Stimulated activated CD8-positive, alpha-beta memory T cell treated with anti-CD3 and anti-CD28 coated beads, Interleukin-7, amount 100 ng/mL, for 24 hours (primary cell): ENCODE measurements around the gene OR2B2.
"Not testable (repeated sequence)": the region's sequence is repeated elsewhere in the genome, so short reads cannot be mapped to it uniquely, and the experiment has no call there.

Experiments used
- DNase-seq: peaks from one replicate; pipeline ENCODE4 v3.0.0-alpha.2; 2020; ENCODE audit warnings: low read depth

Gene OR2B2

DNA sequence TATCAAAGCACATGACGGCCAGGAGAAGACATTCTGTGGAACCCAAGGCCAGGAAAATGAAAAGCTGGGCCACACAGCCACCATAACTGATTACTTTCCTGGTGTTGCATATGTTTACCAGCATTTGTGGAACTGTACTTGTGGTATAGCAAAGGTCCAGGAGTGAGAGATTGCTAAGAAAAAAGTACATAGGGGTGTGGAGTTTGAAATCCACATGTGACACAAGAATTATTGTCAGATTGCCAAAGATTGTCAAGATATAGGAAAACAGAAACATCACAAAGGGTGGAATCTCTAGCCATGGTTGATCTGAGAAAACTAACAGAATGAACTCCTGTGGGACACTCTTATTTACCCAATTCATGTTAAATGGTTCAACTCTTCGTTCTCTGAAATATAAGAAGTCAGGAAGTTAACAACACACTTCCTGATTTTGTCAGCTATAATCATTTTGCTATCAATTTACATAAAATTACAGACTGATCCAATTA lies at the start of gene OR2B2:
OR2B2 (minus strand) TSS at position 441 of the 491 bp plus-strand sequence; CDS start at position 364, 77 bp downstream.
- DNase-seq = no peak

DNA sequence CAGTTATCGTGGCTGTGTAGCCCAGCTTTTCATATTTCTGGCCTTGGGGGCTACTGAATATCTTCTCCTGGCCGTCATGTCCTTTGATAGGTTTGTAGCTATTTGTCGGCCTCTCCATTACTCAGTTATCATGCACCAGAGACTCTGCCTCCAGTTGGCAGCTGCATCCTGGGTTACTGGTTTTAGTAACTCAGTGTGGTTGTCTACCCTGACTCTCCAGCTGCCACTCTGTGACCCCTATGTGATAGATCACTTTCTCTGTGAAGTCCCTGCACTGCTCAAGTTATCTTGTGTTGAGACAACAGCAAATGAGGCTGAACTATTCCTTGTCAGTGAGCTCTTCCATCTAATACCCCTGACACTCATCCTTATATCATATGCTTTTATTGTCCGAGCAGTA lies 45.3 kb upstream of the OR2B2 start:
- DNase-seq = no peak

DNA sequence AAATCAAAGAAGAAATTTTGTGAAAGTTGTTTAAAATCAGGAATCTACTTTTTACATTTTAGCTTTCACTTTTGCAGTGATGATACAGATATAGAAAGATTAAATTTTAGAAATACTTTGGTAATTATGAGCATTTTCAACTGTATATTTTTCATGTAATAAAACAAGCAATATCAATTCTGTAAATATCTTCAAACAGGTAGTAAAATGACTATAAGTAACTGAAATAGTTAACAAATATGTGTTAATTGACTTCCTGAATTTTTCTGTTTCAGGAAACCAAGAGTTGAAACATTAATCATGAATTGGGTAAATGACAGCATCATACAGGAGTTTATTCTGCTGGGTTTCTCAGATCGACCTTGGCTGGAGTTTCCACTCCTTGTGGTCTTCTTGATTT lies 44.7 kb upstream of the OR2B2 start, which contains the start of gene OR2B6:
OR2B6 (plus strand) TSS at position 301 of the 400 bp plus-strand sequence; CDS start at position 301, 0 bp downstream.
- no peak for DNase-seq

DNA sequence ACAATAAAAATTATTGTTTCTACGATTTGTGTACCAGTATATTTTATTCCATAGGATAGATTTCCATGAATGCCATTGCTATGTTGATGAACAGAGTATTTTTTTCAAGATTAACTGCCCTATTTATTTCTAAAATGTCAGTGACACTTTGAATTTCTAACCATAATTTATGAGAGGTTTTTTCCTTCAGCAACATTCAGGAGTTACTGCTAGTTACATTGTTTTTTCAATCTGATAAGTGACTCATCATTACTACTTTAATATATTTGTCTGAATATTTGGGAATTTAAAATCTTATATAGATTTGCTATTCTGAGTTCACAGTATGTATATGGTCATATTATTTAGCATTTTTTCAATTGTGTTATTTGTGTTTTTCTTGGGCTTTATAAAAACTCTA lies 38.8 kb upstream of the OR2B2 start:
- no peak for DNase-seq

DNA sequence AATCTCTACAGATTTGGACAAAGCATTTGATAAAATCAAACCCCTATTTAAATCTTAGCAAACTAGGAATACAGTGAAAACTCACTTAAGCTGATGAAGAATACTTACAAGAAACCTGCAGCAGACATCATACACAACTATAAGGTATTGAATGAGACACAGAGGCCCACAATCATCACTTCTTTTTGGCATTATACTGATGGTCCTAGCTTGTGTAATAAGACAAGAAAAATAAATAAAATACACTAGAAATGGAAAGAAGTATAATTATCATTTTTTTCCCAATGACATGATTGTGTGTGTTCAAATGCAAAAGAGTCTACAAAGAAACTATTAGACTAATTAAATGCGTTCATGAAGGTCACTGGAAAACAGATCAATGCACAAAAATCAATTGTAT lies 36.0 kb upstream of the OR2B2 start:
- DNase-seq = no peak

DNA sequence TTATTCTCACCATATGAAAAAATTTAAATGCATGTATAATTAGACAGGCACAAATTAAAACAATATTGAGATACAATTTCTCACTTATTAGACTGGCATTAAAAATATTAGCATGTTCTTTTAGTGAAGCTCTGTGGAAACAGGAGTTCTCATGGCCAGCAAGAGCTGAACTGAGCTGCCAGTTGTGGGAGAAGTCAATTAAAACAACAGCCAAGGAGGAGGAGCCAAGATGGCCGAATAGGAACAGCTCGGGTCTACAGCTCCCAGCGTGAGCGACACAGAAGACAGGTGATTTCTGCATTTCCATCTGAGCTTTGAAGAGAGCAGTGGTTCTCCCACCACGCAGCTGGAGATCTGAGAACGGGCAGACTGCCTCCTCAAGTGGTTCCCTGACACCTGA lies 30.9 kb upstream of the OR2B2 start:
- not testable (repeated sequence) for DNase-seq

DNA sequence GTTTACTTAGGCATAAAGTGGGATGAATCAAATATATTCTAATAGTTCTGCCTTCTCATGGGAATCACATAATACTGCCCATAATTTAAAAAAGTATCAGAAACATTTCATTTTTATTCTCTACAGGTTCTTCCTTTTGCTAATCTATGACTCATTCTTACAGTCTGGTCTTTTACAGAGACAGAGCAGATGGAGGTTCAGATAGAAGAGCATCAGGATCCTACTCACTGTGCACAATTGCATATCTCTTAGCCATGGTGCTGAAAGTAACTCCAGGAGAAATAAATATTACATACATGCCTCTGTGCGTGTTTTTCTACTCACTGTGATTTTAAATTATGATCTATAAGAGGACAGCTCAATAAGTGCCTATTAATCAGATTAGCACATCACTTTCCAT lies 28.6 kb upstream of the OR2B2 start:
- no peak for DNase-seq

DNA sequence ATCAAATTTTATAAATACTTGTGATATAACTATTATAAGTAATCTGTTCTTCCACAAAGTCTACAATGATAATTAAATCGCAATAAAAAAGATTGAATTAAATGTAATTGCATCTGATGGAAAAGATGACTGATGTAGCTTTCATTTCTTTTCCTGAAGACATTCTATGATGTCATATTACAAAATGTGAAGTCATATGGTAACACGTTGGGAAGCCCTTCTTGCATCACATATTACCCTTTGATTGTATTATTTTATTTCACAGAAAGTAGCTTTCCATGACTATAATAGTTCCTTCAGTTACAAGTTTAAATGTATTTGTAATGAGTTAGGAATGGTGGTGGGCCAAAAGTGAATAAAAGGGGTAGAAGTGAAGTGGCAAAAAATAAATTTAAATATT lies 19.0 kb upstream of the OR2B2 start:
- no peak for DNase-seq

DNA sequence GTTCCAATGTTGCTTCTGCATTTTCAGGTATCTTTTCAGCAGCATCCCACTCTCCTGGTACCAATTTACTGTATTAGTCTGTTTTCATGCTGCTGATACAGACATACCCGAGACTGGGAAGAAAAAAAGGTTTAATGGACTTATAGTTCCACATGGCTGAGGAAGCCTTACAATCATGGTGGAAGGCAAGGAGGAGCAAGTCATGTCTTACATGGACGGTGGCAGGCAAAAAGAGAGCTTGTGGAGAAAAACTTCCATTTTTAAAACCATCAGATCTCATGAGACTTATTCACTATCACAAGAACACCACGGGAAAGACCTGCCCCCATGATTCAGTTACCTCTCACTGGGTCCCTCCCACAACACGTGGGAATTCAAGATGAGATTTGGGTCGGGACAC lies 17.7 kb upstream of the OR2B2 start:
- not testable (repeated sequence) for DNase-seq

DNA sequence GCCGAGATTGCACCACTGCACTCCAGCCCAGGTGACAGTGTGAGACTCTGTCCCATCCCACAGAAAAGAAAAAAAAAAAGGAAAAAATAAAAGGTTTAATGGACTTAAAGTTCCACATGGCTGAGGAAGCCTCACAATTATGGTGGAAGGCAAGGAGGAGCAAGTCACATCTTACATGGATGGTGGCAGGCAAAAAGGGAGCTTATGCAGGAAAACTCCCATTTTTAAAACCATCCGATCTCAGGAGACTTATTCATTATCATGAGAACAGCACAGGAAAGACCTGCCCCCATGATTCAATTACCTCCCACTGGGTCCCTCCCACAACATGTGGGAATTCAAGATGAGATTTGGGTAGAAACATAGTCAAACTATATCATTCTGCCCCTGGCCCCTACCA lies 15.8 kb upstream of the OR2B2 start:
- DNase-seq = not testable (repeated sequence)

DNA sequence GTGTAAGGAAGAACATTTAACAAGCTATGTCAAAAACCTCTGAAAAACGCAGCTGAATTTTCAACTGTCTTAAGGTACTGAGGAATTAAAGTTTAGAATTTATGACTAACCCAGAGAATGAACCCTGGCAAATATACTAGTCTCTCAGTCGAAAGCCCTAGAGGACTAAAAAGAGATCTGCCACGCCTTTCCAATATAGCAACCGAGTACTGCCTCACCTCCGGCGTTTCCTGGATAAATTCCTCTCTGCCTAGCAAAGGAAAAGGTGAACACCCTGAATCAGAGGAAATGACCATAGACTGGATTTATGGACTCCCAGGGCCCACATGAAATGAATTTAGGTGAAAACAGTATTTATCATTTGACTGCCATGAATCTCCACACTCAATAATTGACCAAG lies 12.0 kb upstream of the OR2B2 start:
- DNase-seq = no peak

DNA sequence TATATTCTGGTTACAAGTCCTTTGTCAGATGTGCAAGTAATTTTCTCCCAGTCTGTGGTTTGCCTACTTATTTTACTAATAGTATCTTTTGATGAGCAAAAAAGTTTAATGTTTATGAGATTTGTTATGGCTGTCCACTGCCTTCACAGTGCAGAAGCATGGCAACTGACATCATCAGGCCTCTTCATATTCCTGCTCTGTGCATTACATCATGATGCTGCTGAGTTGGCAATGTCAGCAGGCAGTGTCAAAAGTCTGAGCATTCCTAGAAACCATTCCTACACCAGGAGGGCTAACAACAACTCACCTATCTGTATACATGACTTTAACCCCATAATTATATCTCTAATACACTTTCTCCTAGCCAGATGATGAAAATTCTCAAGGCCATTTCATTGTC lies 10.8 kb upstream of the OR2B2 start:
- DNase-seq = no peak

DNA sequence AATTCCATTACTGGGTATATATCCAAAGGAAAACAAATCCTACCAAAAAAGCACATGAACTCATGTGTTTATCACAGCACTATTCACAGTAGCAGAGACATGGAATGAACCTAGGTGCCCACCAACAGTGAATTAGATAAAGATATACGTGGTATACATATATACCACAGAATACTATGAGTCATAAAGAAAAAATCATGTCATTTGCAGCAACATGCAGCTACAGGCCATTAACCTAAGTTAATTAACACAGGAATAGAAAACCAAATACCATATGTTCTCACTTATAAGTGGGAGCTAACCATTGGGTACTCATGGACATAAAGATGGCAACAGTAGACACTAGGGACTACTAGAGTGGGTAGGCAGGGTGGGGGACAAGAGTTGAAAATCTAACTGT lies 4.2 kb downstream of the OR2B2 start:
- DNase-seq = no peak

DNA sequence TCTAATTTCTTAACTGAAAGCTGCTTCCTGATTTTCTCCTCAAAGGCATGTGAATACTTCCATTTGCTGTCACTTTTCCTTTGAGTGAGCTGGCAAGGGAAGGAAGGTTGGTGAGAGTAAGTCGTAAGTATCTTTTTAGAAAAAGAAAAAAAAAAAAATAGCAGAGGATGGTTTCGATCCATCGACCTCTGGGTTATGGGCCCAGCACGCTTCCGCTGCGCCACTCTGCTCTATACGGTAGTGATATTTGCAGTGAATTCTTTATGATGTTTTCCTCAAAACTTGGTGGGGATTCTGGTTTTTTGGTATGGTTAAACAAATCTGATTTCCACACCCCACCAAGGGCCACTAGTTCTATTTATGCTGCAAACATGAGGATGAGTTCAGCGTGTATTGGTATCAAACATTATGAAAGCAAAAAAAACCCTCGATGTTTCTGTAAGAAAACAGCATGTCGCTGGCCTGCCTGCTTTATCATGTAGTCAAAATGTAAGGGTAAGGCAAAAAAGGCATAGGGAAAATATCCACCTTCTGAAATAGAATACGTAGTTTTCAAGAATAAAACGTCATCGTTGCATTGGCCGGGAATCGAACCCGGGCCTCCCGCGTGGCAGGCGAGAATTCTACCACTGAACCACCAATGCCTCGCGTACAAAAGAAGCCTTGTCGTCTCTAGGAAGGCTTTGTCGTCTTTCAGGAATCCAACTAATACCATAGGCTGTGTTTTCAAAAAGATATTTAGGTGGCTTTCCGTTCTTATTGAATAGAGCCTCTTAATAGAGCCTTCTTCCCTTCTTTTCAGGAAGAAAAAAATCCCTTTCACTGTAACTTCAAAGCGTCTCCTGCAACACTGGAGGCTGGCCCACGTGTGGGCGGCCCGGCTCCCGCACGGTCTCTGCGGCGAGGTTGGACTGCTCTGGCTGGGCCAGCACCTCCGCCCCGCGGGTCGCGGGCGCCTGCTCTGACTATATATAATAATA lies 9.6 kb downstream of the OR2B2 start:
- DNase-seq = peak; percentile 80

DNA sequence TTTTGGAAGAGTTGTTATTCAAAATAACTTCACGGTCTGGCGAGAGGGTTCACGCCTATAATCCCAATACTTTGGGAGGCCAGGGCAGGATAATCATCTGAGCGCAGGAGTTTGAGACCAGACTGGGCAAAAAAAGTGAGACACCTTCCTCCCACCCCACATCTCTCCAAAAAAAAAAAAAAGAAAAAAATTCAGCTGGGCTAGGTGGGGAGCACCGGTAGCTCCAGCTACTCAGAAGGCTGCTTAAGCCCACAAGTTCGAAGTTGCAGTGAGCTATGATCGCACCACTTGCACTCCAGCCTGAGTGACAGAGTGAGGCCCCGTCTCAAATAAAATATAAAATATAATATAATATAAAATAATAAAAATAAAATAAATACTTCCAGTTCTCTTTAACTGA lies 10.4 kb downstream of the OR2B2 start:
- DNase-seq = no peak

DNA sequence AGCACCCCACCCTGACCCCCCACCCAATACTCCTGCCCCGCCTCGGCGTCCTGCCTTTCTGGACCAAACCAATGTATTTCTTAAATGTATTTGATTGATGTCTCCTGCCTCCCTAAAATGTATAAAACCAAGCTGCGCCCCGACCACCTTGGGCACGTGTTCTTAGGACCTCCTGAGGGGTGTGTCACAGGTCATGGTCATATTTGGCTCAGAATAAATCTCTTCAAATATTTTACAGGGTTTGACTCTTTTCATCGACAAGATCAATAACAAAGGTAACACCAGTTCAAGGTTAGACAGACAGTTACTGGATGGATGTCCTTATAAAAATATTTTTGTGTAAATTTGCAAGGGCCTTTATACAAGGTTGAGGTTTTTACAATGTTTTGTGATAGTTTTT lies 12.0 kb downstream of the OR2B2 start:
- not testable (repeated sequence) for DNase-seq

DNA sequence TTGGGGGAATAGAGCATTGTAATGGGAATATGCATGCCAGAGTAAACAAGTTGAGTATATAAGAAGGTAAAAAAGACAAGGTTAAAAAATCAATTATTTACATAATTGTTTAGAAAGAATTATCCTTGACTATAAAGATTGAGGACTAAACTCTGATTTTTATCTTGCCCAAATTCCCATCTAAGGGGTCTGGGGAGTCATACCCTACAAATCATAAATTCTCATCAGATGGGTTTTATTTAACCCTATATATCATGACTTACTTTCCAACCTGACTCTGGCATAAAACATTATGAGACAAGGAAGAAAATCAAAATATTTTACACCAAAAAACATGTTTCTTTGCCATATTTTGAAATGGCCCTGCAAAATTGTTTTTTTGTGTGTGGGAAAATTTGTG lies 12.7 kb downstream of the OR2B2 start:
- DNase-seq = no peak

DNA sequence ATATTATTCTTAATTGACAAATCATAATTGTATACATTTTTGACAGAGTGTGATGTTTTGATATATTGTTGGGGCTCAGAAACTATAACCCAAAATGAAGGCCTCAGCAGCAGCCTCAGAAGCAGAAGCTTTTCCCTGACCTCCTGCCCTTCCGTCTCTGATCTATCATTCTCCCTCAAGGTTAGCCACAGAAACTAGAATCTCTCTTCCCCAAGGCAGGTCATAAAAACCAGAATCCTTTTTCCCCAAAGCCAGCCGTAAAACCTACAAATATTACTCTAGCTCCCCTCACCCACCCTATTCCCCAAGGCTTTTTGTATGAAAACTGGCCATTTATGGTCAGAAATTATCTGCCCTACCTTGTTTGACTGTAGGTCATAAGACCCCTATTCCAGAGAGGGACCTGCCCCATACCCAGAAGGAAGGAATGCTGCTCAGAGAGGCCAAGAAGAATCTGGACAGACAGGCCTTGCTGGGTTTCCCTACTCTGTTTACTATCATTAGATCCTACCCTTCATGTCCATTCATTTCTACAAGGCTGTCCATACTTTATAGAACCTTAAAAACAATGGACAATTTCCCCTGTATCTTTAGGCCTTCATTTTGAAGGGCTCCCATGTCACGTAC lies 14.5 kb downstream of the OR2B2 start:
- DNase-seq = no peak

DNA sequence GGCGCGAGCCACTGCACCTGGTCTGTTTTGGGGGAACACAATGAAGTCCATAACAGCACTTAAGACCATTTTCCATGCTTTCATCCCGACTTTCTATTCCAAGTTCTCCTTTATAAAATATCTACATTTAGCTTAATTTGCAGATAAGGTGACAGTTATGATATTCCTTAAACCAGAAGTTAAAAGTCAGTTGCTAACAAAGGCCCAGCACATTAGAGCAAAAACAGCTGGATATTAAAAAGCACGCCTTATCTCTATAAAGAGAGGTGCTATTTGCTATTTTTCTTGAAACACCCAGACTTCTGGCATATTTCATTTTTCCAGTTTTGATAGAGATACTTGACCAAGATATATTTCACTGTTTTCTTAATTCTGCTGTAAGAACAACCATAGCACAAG lies 15.8 kb downstream of the OR2B2 start:
- DNase-seq = no peak

DNA sequence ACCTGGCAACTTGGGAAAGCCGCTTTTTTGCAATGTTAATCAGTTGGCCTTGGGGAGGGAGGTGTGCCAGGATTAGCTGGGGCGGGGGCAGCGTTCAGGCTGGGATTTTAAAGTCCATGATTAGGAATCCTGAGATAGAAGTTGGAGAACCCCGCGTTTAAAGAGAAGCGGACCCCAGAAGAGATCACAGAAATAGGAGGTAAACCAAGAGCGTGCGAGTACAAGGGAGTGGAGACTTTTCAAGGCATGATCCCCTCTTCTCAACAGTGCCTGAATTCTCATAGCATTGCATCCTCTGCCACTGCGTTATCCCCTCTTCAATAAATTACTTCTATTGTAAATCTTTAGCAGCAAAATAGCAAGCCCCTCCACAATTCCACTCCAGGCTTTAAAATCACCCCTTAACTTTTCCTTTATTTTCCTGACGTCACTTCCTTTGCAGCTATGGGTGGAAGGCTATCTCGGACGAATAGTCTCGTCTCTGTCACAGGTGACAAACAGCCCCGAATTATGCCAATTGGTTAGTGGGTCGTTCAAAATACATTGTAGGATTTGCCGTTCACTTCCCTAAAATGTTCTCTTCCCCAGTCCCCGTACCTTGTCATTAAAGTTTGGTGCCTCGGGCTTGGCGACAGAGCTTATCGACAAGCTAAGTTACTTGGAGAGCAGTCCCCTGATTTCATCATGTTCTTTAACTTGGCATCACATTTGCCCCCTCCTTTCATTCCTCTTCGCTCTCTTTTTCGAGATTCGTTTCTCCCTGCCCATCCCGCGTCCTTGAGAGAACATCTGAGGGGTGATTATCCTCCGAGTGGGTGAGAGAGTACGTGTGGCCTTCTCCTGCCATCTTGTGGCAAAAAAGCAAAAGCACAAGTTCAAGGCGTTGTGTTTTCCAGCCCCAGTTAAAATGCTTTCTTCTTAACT lies 17.1 kb downstream of the OR2B2 start:
- DNase-seq = no peak

DNA sequence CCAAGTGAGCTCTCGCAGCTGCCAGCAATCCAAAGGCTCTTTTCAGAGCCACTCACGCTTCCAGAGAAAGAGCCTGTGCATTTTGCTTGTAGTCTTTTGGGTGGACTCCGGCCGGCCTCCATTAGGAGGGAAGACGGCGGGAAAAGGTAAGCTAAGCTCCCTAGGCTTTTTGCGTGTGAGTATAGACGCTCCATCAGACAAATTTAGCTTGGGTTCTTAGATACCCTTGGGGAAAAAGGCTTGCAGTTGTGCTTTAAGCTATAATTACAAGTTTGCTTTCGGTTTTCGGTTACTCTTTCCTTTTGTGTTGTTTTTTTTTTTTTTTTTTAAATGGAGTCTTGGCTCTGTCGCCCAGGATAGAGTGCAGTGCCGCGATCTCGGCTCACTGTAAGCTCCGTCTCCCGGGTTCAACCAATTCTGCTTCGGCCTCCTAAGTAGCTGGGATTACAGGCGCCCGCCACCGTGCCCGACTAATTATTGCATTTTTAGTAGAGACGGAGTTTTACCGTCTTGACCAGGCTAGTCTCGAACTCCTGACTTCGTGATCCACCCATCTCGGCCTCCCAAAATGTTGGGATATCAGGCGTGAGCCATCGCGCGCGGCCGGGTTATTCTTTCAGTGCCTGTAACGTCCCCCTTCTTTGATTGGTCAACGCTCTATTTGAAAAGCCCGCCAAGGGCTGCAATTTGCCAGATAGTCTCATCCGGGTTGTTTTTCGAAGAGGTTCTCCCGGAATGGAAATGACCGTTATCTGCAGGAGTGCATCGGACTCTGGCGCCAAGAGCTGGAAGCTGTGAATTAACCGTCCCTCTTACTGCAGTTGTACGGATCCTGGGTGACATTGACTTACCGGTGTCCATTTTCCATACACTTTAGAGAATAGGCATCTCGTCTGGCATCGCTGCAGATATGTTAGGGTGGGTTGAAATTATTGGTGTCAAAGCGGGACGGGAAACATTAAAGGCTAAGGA lies 18.1 kb downstream of the OR2B2 start:
- DNase-seq = peak; percentile 55
